ENCODE measurements around the gene ABR. TPM values are rescaled to one million over a fixed set of nuclear protein-coding genes. Genes with fewer than 3 reads are reported as not detected.

ABR gene
- total and polyA plus RNA-seq, 2 of the 13 experiments (the other 11 are each of a cell fraction or from before 2014, with no cell fraction given) = 12.4 to 40.4 TPM

- no peak for TF ChIP-seq ZNF597 (CRISPR knock-in tag; IDR thresholded peaks at IDR 0.05)
- TF ChIP-seq FOXP1 (IDR thresholded peaks at IDR 0.05) = no peak
- no peak for TF ChIP-seq FOXP1 (CRISPR knock-in tag; IDR thresholded peaks at IDR 0.05)
- no peak for TF ChIP-seq MATR3 (CRISPR knock-in tag; IDR thresholded peaks at IDR 0.05)
- no peak for TF ChIP-seq MAFG (CRISPR knock-in tag; IDR thresholded peaks at IDR 0.05)
- TF ChIP-seq ZFP62 (CRISPR knock-in tag; IDR thresholded peaks at IDR 0.05) = no peak
- TF ChIP-seq, protein P1, sequence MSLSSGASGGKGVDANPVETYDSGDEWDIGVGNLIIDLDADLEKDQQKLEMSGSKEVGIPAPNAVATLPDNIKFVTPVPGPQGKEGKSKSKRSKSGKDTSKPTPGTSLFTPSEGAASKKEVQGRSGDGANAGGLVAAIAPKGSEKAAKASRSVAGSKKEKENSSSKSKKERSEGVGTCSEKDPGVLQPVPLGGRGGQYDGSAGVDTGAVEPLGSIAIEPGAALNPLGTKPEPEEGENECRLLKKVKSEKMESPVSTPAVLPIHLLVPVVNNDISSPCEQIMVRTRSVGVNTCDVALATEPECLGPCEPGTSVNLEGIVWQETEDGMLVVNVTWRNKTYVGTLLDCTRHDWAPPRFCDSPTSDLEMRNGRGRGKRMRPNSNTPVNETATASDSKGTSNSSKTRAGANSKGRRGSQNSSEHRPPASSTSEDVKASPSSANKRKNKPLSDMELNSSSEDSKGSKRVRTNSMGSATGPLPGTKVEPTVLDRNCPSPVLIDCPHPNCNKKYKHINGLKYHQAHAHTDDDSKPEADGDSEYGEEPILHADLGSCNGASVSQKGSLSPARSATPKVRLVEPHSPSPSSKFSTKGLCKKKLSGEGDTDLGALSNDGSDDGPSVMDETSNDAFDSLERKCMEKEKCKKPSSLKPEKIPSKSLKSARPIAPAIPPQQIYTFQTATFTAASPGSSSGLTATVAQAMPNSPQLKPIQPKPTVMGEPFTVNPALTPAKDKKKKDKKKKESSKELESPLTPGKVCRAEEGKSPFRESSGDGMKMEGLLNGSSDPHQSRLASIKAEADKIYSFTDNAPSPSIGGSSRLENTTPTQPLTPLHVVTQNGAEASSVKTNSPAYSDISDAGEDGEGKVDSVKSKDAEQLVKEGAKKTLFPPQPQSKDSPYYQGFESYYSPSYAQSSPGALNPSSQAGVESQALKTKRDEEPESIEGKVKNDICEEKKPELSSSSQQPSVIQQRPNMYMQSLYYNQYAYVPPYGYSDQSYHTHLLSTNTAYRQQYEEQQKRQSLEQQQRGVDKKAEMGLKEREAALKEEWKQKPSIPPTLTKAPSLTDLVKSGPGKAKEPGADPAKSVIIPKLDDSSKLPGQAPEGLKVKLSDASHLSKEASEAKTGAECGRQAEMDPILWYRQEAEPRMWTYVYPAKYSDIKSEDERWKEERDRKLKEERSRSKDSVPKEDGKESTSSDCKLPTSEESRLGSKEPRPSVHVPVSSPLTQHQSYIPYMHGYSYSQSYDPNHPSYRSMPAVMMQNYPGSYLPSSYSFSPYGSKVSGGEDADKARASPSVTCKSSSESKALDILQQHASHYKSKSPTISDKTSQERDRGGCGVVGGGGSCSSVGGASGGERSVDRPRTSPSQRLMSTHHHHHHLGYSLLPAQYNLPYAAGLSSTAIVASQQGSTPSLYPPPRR (CRISPR knock-in tag; IDR thresholded peaks at IDR 0.05; ENCODE audit: borderline replicate concordance) = no peak
- TF ChIP-seq ZNF207 (IDR thresholded peaks at IDR 0.05; ENCODE audit: borderline replicate concordance) = no peak
- no peak for TF ChIP-seq FOXM1 (CRISPR knock-in tag; IDR thresholded peaks at IDR 0.05)
These were observed 145.1 kb downstream of the ABR start for GRCh38 chr17:1034652-1035210.

More at GRCh38 chr17:1034652-1035210, 145.1 kb downstream of the ABR start:
- Histone ChIP-seq H4K20me1 (ENCODE audit: insufficient read depth, low read length) (no peaks in the 10 kb centered on the region), H3K79me2 (ENCODE audit: insufficient read depth, low read length) (no peaks in the 10 kb centered on the region), H3K36me3 (replicated peaks in 1 of 2; ENCODE audit: control insufficient read depth in 1 of 2, insufficient read depth in 2 of 2, low read length in 2 of 2) (0 out of 5 replicates have a peak, but pooled peaks cover 0 to 1% of the 10 kb centered on the region in 2 experiments), H2AFZ (ENCODE audit: low read length) (no peak overlapping the region), H3K4me2 (ENCODE audit: low read depth, low read length) (no peak overlapping the region), H3K27me3 (ENCODE audit: control insufficient read depth in 1 of 2, insufficient read depth in 2 of 2, low read length in 2 of 2) (no peaks in the 10 kb centered on the region), H3K4me1 (ENCODE audit: insufficient read depth, low read length) (peaks cover 6% of the 10 kb centered on the region), H3K27ac (ENCODE audit: extremely low read length, insufficient read depth, low read length) (no peak overlapping the region), H3K9me3 (ENCODE audit: low read length) (no peaks in the 10 kb centered on the region), H3K4me3 (replicated peaks in 1 of 3; ENCODE audit: insufficient read depth in 1 of 3, low read depth in 2 of 3, low read length in 3 of 3) (no peak overlapping the region), H3K9ac (ENCODE audit: insufficient read depth, low read depth, low read length) (no peak overlapping the region)
- intact Hi-C loops (cut with micrococcal nuclease; ENCODE audit: unreplicated experiment) (no loop called here), in situ Hi-C loops (cut with HindIII; ENCODE audit: extremely low pct_ligation_motif_present, low pct_unique_long_range_greater_than_20kb) (no loop called here)
- POLR2A ChIA-PET = no interaction called here
- ATAC-seq = no peak
- no TSS peak for BruUV-seq (replicated peaks)
- DNase-seq (ENCODE audit: low spot score) = no peak
- WGBS (ENCODE audit: low lambda C conversion rate) = 96% methylated on average over 10 of the region's 20 CpGs
- CTCF ChIA-PET (ENCODE audit: low intra/inter-chr PET ratio, low total read pairs) = no interaction called here
- no peak for FAIRE-seq
